H1 (cell line): ENCODE measurements around the gene TRIP11. TPM values are rescaled to one million over a fixed set of nuclear protein-coding genes. Genes with fewer than 3 reads are reported as not detected.

Experiments
- CTCF ChIA-PET: fragments of 300-600 bp; sonication (Branson Sonifier 250); formaldehyde crosslinking; loops from one replicate; lab custom pipeline; 2021; ENCODE audit not compliant: partially characterized antibody; lab: Charles Lee
- POLR2A ChIA-PET: fragments of 300-600 bp; sonication (Branson Sonifier 250); formaldehyde crosslinking; loops from one replicate; lab custom pipeline; 2021; ENCODE audit warnings: inconsistent platforms; ENCODE audit not compliant: partially characterized antibody; lab: Charles Lee
- DNase-seq, 2 experiments: peaks; one replicate each; pipeline versions ENCODE4 v3.0.0 to v3.0.0-alpha.2; 2010 to 2022; ENCODE audit warnings: low spot score in 2 of 2, low read depth in 1 of 2, mixed read lengths in 1 of 2
- FAIRE-seq: peaks from 2 replicates; lab custom pipeline; 2011; peaks lifted over from hg19 to GRCh38; lab: Jason Lieb, UNC
- H2AFZ ChIP-seq: 2 replicates; pipeline ENCODE4 v1.8.1; 2012; ENCODE audit warnings: low read length, inconsistent platforms
- H2AK5ac ChIP-seq: 2 replicates; pipeline ENCODE4 v1.6.1; 2013; ENCODE audit warnings: low read depth, low read length
- H2BK120ac ChIP-seq: replicated peaks from 2 replicates; pipeline ENCODE3; 2013; ENCODE audit warnings: low read depth, low read length, inconsistent platforms
- H2BK12ac ChIP-seq: 2 replicates; pipeline ENCODE4 v1.6.1; 2013; ENCODE audit warnings: low read depth, low read length
- H2BK15ac ChIP-seq: 2 replicates; pipeline ENCODE4 v1.6.1; 2013; ENCODE audit warnings: low read length
- H2BK20ac ChIP-seq: 2 replicates; pipeline ENCODE4 v1.6.1; 2013; ENCODE audit warnings: low read length
- H2BK5ac ChIP-seq: 2 replicates; pipeline ENCODE4 v1.6.1; 2013; ENCODE audit warnings: low read depth, low read length
- H3K14ac ChIP-seq: 2 replicates; pipeline ENCODE4 v1.6.1; 2013; ENCODE audit warnings: inconsistent platforms; ENCODE audit not compliant: insufficient read length
- H3K18ac ChIP-seq: 2 replicates; pipeline ENCODE4 v1.6.1; 2013; ENCODE audit warnings: low read length; ENCODE audit errors: extremely low read depth
- H3K23ac ChIP-seq: 2 replicates; pipeline ENCODE4 v1.6.1; 2013; ENCODE audit warnings: inconsistent platforms; ENCODE audit not compliant: insufficient read length
- H3K23me2 ChIP-seq: 2 replicates; pipeline ENCODE4 v1.6.1; 2013; ENCODE audit warnings: low read depth, low read length
- H3K27ac ChIP-seq: 2 replicates; pipeline ENCODE4 v1.6.1; 2011; ENCODE audit warnings: low read depth, low read length, inconsistent platforms
- H3K27me3 ChIP-seq, 4 experiments: replicated peaks in 1 of 4; 1 replicate in 1 of 4; 2 replicates in 3 of 4; pipeline versions ENCODE4 v1.6.1 to v1.8.1; 2011 to 2013; ENCODE audit warnings: low read length in 3 of 4, mild to moderate bottlenecking in 3 of 4, inconsistent platforms in 2 of 4, mixed read lengths in 2 of 4, moderate library complexity in 1 of 4; ENCODE audit not compliant: control insufficient read depth in 3 of 4, insufficient read depth in 3 of 4; ENCODE audit errors: extremely low read depth in 1 of 4
- H3K36me3 ChIP-seq, 4 experiments: 2 replicates each; pipeline versions ENCODE4 v1.6.1 to v1.8.1; 2011 to 2013; ENCODE audit warnings: mild to moderate bottlenecking in 4 of 4, low read length in 3 of 4, moderate library complexity in 2 of 4, control low read depth in 1 of 4, inconsistent platforms in 1 of 4; ENCODE audit not compliant: insufficient read depth in 4 of 4, control insufficient read depth in 2 of 4
- H3K4ac ChIP-seq: replicated peaks from 2 replicates; pipeline ENCODE3; 2013; ENCODE audit warnings: low read length, low read depth, mixed read lengths, inconsistent platforms; ENCODE audit not compliant: insufficient read length
- H3K4me1 ChIP-seq, 4 experiments: replicated peaks in 1 of 4; 1 replicate in 1 of 4; 2 replicates in 3 of 4; pipeline versions ENCODE4 v1.6.1 to v1.8.1; 2011 to 2013; ENCODE audit warnings: low read length in 3 of 4, inconsistent platforms in 2 of 4, mixed read lengths in 1 of 4; ENCODE audit not compliant: insufficient read depth in 4 of 4, control insufficient read depth in 3 of 4
- H3K4me2 ChIP-seq, 2 experiments: 2 replicates each; pipeline versions ENCODE4 v1.6.1 to v1.8.1; 2011 to 2013; ENCODE audit warnings: low read depth in 2 of 2, low read length in 2 of 2, control low read depth in 1 of 2, inconsistent platforms in 1 of 2, mild to moderate bottlenecking in 1 of 2; ENCODE audit not compliant: insufficient read depth in 1 of 2
- H3K4me3 ChIP-seq, 4 experiments: fragments of 200-600, 300-600 bp in 1 of 4; sonication (generic), shearing (Covaris generic), sonication (Bioruptor Twin) in 1 of 4; 2 replicates each; pipeline versions ENCODE4 v1.5.1 to v1.8.1; 2011 to 2016; ENCODE audit warnings: low read length in 4 of 4, low read depth in 3 of 4, control low read depth in 2 of 4, inconsistent platforms in 2 of 4, mild to moderate bottlenecking in 2 of 4, mixed read lengths in 1 of 4, moderate library complexity in 1 of 4; ENCODE audit not compliant: insufficient read depth in 2 of 4; ENCODE audit errors: extremely low read depth in 1 of 4
- H3K56ac ChIP-seq: replicated peaks from 2 replicates; pipeline ENCODE3; 2013; ENCODE audit warnings: low read depth, mild to moderate bottlenecking, mixed read lengths, low read length, inconsistent platforms; ENCODE audit not compliant: insufficient read length
- H3K79me1 ChIP-seq: 2 replicates; pipeline ENCODE4 v1.6.1; 2013; ENCODE audit warnings: low read depth, low read length, control low read depth
- H3K79me2 ChIP-seq, 2 experiments: 2 replicates each; pipeline versions ENCODE4 v1.6.1 to v1.8.1; 2012 to 2013; ENCODE audit warnings: low read length in 2 of 2, mild to moderate bottlenecking in 2 of 2, inconsistent platforms in 1 of 2; ENCODE audit not compliant: insufficient read depth in 2 of 2, control insufficient read depth in 1 of 2
- H3K9ac ChIP-seq, 4 experiments: replicated peaks in 1 of 4; 1 replicate in 1 of 4; 2 replicates in 3 of 4; pipeline versions ENCODE4 v1.6.1 to v1.8.1; 2011 to 2013; ENCODE audit warnings: low read depth in 3 of 4, low read length in 3 of 4, control low read depth in 2 of 4, mild to moderate bottlenecking in 2 of 4, moderate library complexity in 2 of 4, inconsistent platforms in 1 of 4; ENCODE audit errors: extremely low read depth in 1 of 4
- H3K9me3 ChIP-seq, 2 experiments: 2 replicates each; pipeline versions ENCODE4 v1.6.1 to v1.8.1; 2012 to 2013; ENCODE audit warnings: mild to moderate bottlenecking in 2 of 2, moderate library complexity in 2 of 2, control low read depth in 1 of 2, inconsistent platforms in 1 of 2, low read depth in 1 of 2, low read length in 1 of 2, mixed read lengths in 1 of 2; ENCODE audit not compliant: insufficient read depth in 2 of 2
- H4K20me1 ChIP-seq, 2 experiments: replicated peaks in 1 of 2; 2 replicates each; pipeline versions ENCODE3 to v1.8.1; 2011 to 2013; ENCODE audit warnings: inconsistent platforms in 2 of 2, low read length in 2 of 2, mild to moderate bottlenecking in 1 of 2; ENCODE audit not compliant: insufficient read depth in 2 of 2, control insufficient read depth in 1 of 2
- H4K5ac ChIP-seq: 2 replicates; pipeline ENCODE4 v1.6.1; 2013; ENCODE audit warnings: low read length, low read depth, mixed read lengths, inconsistent platforms; ENCODE audit not compliant: insufficient read length
- H4K8ac ChIP-seq: 2 replicates; pipeline ENCODE4 v1.8.0; 2013; ENCODE audit warnings: mild to moderate bottlenecking, moderate library complexity, low read length, inconsistent platforms; ENCODE audit not compliant: insufficient read depth; ENCODE audit errors: extremely low read depth
- H4K91ac ChIP-seq: replicated peaks from 2 replicates; pipeline ENCODE3; 2013; ENCODE audit warnings: low read length, mixed read lengths, inconsistent platforms; ENCODE audit not compliant: insufficient read length
- CTCF ChIP-seq, 3 experiments: IDR thresholded peaks; 1 replicate in 2 of 3; 2 replicates in 1 of 3; pipeline versions ENCODE4 v1.5.1 to v1.6.1; 2011; ENCODE audit warnings: low read length in 3 of 3, mild to moderate bottlenecking in 3 of 3, inconsistent platforms in 2 of 3, low read depth in 1 of 3, moderate library complexity in 1 of 3; ENCODE audit not compliant: insufficient read depth in 1 of 3; ENCODE audit errors: control extremely low read depth in 1 of 3
- KDM4A ChIP-seq: IDR thresholded peaks from one replicate; pipeline ENCODE4 v1.7.1; 2012; ENCODE audit warnings: low read depth, mild to moderate bottlenecking, moderate library complexity, low read length, inconsistent platforms; ENCODE audit not compliant: severe bottlenecking
- TEAD4 ChIP-seq: IDR thresholded peaks from 2 replicates; pipeline ENCODE4 v1.6.1; 2012; ENCODE audit warnings: low read depth, low read length, inconsistent platforms, mixed read lengths
- WGBS, 2 experiments: shearing (Covaris generic) in 1 of 2; methylation state at CpG; one replicate each; pipeline versions ENCODE4 v1.1.6 to v1.1.7; 2013 to 2015; ENCODE audit warnings: low lambda C conversion rate in 2 of 2, mixed read lengths in 2 of 2, inconsistent platforms in 1 of 2, low coverage in 1 of 2, missing lambda C conversion rate in 1 of 2; ENCODE audit not compliant: insufficient replicate concordance in 2 of 2, insufficient coverage in 1 of 2, insufficient read length in 1 of 2; ENCODE audit errors: extremely low coverage in 1 of 2, missing lambda C conversion rate in 1 of 2; 5-methylcytosine and 5-hydroxymethylcytosine counted together
- polyA plus RNA-seq, 7 experiments: library from polyadenylated mRNA; depleted of rRNA in 3 of 7; stranded (reverse) in 5 of 7; unstranded in 2 of 7; fragments of >200 nt in 5 of 7; fragments of 200-250 nt in 2 of 7; gene quantifications; 1 replicate in 5 of 7; 2 replicates in 1 of 7; 4 replicates in 1 of 7; pipeline versions ENCODE4 v1.2.1 to v1.2.3, GENCODE V29; 2011 to 2013; ENCODE audit warnings: missing spikeins in 2 of 7, mixed read lengths in 2 of 7
- total RNA-seq: library from RNA; stranded (reverse); fragmentation: NEBNext Ultra II Directional; extraction: Animal tissue kit (Norgen Biotek cat#: 25700); gene quantifications from 2 replicates; pipeline ENCODE4 v1.2.1, GENCODE V29; 2021

The TRIP11 gene
- total and polyA plus RNA-seq, 2 of the 8 experiments (the other 6 are each of a cell fraction or from before 2014, with no cell fraction given), result 3.3 to 30.4 TPM

GRCh38 chr14:91953170-91953985 lies 86.5 kb downstream of the TRIP11 start:
- Histone ChIP-seq H3K27me3 (peaks cover 0 to 4% (median under 1%) of the 10 kb centered on the region in 4 experiments; a peak in 3 of 7 replicates), H3K23ac (no peak overlapping the region), H2BK20ac (no peak overlapping the region), H3K14ac (no peak overlapping the region), H2BK15ac (no peak overlapping the region), H4K8ac (no peak overlapping the region; the same call in 1 of the 2 replicates), H3K79me1 (no peaks in the 10 kb centered on the region), H3K4me1 (0 out of 7 replicates have a peak, but pooled peaks cover 0 to under 1% (median 0%) of the 10 kb centered on the region in 4 experiments), H3K9ac (no peak overlapping the region), H2BK120ac (no peak overlapping the region), H3K4ac (no peak overlapping the region), H3K18ac (no peak overlapping the region; the same call in 1 of the 2 replicates), H3K79me2 (no peaks in the 10 kb centered on the region), H3K56ac (no peak overlapping the region), H2BK12ac (no peak overlapping the region), H3K23me2 (no peaks in the 10 kb centered on the region), H3K4me3 (no peak overlapping the region), H3K9me3 (no peaks in the 10 kb centered on the region), H3K36me3 (no peaks in the 10 kb centered on the region), H3K4me2 (no peak overlapping the region)
- FAIRE-seq (no peak), DNase-seq (no peak)
- ChIA-PET POLR2A (no interaction called here), CTCF (no interaction called here)
- TF ChIP-seq CTCF (IDR thresholded peaks at IDR 0.05; ENCODE audit: control extremely low read depth in 1 of 3, insufficient read depth in 1 of 3, low read depth in 1 of 3, low read length in 3 of 3), result no peak
- TF ChIP-seq TEAD4, result no peak
- no peak for TF ChIP-seq KDM4A
- TF ChIP-seq, all 59 proteins: peak for 0
- Histone ChIP-seq H3K27ac (no peak overlapping the region), H2BK5ac (no peak overlapping the region), H4K91ac (no peak overlapping the region), H2AFZ (no peak overlapping the region), H4K20me1 (no peaks in the 10 kb centered on the region), H4K5ac (no peak overlapping the region), H2AK5ac (no peak overlapping the region)
- WGBS, 2 experiments, result 83% methylated on average over 8 of the region's 8 CpGs; no CpG with 5 or more reads in 1 of the 2 experiments
